HFF-Myc (cell line): ENCODE results near the gene PUS10.
"Not testable (repeated sequence)": the region's sequence is repeated elsewhere in the genome, so short reads cannot be mapped to it uniquely, and the experiment has no call there.

Experiments used
- DNase-seq: peaks from one replicate; pipeline ENCODE4 v3.0.0-alpha.2; 2011; ENCODE audit warnings: low read depth; ENCODE audit errors: extremely low read depth
- H3K4me3 ChIP-seq: replicated peaks from 2 replicates; pipeline ENCODE4 v1.5.1; 2011; ENCODE audit warnings: low read depth, mild to moderate bottlenecking, control low read depth, low read length
- CTCF ChIP-seq: IDR thresholded peaks from 2 replicates; pipeline ENCODE4 v1.5.1; 2012; ENCODE audit warnings: mild to moderate bottlenecking, low read depth, low read length, control low read depth; ENCODE audit errors: missing control alignments

Gene PUS10

GRCh38 chr2:60906395-60906794, 111.7 kb downstream of the PUS10 start:
- H3K4me3 ChIP-seq: no peak overlapping the region
- TF ChIP-seq CTCF: no peak
- DNase-seq: no peak

GRCh38 chr2:60905867-60906266, 112.2 kb downstream of the PUS10 start:
- not testable (repeated sequence) for DNase-seq, H3K4me3 ChIP-seq

- not testable (repeated sequence) for H3K4me3 ChIP-seq, DNase-seq
Measured at GRCh38 chr2:60901296-60901695, 116.8 kb downstream of the PUS10 start.

- no peak for DNase-seq
- TF ChIP-seq CTCF: no peak
- H3K4me3 ChIP-seq: no peak overlapping the region
Measured at GRCh38 chr2:60899892-60900249, 118.2 kb downstream of the PUS10 start.

GRCh38 chr2:60899230-60899891, 118.7 kb downstream of the PUS10 start:
- no peak for TF ChIP-seq CTCF
- no peak overlapping the region for H3K4me3 ChIP-seq
- no peak for DNase-seq

GRCh38 chr2:60898567-60898966, 119.5 kb downstream of the PUS10 start:
- DNase-seq: no peak
- H3K4me3 ChIP-seq: no peak overlapping the region
- TF ChIP-seq CTCF: no peak
